Urinary bladder (tissue), 4 donors: ENCODE results near the gene SH2D1B. TPM values are rescaled to one million over a fixed set of nuclear protein-coding genes. Genes with fewer than 3 reads are reported as not detected.

Experiments
- DNase-seq: peaks from one replicate; pipeline ENCODE4 v3.0.0-alpha.2; 2015; ENCODE audit errors: extremely low spot score
- H3K27ac ChIP-seq: one replicate; pipeline ENCODE4 v1.5.1; 2013; ENCODE audit warnings: low read depth, mild to moderate bottlenecking, moderate library complexity
- H3K36me3 ChIP-seq: one replicate; pipeline ENCODE4 v1.6.1; 2013; ENCODE audit warnings: mild to moderate bottlenecking, moderate library complexity; ENCODE audit not compliant: insufficient read depth
- H3K4me1 ChIP-seq: one replicate; pipeline ENCODE4 v1.6.1; 2013; ENCODE audit warnings: mild to moderate bottlenecking, moderate library complexity; ENCODE audit not compliant: insufficient read depth
- H3K4me3 ChIP-seq: one replicate; pipeline ENCODE4 v1.5.1; 2013; ENCODE audit warnings: low read depth, low read length
- WGBS: extraction: QIAGEN DNeasy Blood & Tissue Kit; methylation state at CpG from one replicate; pipeline ENCODE4 v1.1.7; 2013; 5-methylcytosine and 5-hydroxymethylcytosine counted together
- polyA plus RNA-seq: library from polyadenylated mRNA; stranded (reverse); fragments of 200-250 nt; gene quantifications from one replicate; pipeline ENCODE4 v1.2.3, GENCODE V29; 2013
- total RNA-seq: library from RNA; depleted of rRNA; stranded (reverse); fragments of >200 nt; gene quantifications from one replicate; pipeline ENCODE4 v1.2.3, GENCODE V29; 2014
- donor health status: healthy with polysubstance abuse.
- donor health status: healthy.

Gene SH2D1B
- total and polyA plus RNA-seq, 2 donors = 0.08 to 0.37 TPM

- WGBS = 93% methylated on average over 6 of the region's 6 CpGs
- H3K27ac ChIP-seq = no peak overlapping the region
Observed at GRCh38 chr1:162383091-162383490, 28.8 kb downstream of the SH2D1B start.

DNA sequence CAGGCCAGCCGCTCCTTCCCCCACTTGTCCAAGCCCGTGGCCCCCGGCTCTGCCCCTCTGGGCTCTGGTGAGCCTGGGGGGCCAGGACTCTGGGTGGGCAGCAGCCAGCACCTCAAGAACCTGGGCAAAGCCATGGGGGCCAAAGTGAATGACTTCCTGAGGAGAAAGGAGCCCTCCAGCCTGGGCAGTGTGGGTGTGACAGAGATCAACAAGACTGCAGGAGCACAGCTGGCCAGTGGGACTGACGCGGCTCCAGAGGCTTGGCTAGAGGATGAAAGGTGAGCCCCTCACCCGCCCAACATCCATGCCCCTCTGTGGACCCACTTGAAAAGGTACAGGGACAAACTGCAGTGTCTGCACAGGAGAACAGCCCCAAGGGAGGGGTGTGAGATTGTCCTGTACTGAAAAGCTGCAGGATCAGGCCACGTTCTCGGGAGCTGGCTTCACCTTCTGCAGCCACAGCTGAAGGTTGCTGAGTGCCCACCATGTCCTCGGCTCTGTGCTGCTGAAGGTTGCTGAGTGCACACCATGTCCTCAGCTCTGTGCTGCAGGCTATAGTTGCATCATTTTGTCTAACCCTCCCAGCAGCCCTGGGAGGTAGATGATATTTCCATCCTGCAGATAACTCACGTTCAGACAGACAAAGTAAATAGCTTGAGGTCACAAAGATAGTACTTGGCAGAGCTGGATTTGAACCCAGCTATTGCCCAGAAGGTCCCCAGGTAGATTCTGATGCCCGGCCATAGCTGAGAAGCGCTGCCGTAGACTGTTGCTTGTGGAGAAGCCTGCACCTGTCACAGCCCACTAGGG is 29.8 kb downstream of the SH2D1B start:
- DNase-seq = no peak
- H3K4me3 ChIP-seq = no peak overlapping the region
- H3K36me3 ChIP-seq = no peaks in the 10 kb centered on the region
- H3K27ac ChIP-seq = peak overlapping the region; percentile 60
- WGBS = 91% methylated on average over 13 of the region's 13 CpGs
- H3K4me1 ChIP-seq = no peaks in the 10 kb centered on the region

More at GRCh38 chr1:162383091-162383490, 28.8 kb downstream of the SH2D1B start:
- H3K36me3 ChIP-seq = no peaks in the 10 kb centered on the region
- no peak for DNase-seq
- H3K4me1 ChIP-seq = no peaks in the 10 kb centered on the region
- H3K4me3 ChIP-seq = no peak overlapping the region

DNA sequence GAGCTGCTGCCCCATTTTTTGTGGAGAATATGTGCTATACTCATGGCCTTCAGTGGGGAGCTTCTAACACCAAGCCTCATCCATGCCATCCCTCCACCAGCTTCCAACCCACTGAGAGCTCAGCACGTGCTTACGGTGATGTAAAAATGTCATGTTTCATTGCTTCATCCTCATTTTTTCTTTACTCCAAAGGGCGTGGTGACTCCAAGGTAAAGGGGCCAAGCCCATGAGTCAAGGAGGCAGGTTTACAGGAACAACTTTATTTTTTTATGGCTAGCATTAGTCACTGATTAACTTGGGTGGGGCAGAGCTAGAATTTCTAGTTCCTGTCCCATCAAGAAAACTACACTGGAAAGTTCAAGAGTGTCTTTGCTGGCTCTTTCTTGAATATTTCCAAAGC is 30.6 kb downstream of the SH2D1B start, which contains the start of gene C1orf226:
Gene C1orf226, plus strand, starts transcription at position 346 of the 400 bp plus-strand sequence. CDS start 174 bp downstream, outside the sequence.
- peak within 1 kb of the TSS; percentile 60 for H3K27ac ChIP-seq
- no peak within 1 kb of the TSS for H3K4me3 ChIP-seq
- H3K4me1 ChIP-seq = no peaks in the 10 kb centered on the region
- no peaks in the 10 kb centered on the region for H3K36me3 ChIP-seq
- 77% methylated on average over 3 of the region's 3 CpGs for whole genome bisulfite sequencing
- peak; percentile 62 for DNase-seq

DNA sequence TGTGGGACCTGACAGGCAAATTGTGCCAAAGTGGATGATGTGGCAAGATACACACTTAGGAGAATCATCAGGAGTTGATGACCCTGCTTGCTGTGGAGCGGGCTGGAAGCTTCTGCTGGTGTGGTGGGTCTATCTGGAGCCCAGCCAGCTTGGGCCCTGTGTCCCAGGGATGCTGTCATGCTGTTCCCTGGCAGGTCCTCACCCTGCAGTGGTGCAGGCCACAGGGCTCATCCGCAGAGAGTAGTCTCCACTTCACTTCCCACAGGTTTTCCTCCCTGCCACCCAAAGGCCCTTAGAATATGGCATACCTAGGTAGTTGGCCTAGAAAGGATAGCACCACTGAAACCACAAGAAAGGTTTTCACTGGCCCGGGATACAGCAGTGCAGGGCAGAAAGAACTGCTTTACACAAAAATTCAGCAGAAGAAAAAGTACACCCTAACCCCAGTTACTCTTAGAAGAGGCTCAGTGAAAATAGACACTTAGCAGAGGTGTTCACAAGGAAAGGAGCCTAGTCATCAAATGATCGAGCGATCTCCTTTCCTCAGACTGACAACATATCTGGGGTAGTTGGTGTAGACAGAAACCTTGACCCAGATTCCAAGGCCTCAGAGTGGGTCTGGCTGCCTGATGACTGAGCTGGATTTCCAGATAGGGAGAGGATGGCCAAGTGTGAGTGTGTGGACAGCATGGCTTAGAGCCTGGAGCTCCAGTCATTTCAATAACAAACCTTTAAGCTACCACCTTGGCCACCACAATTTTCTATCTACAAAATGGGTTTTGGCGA is 31.7 kb downstream of the SH2D1B start:
- H3K27ac ChIP-seq = no peak overlapping the region
- no peaks in the 10 kb centered on the region for H3K36me3 ChIP-seq
- WGBS = 93% methylated on average over 6 of the region's 6 CpGs
- no peaks in the 10 kb centered on the region for H3K4me1 ChIP-seq
- no peak overlapping the region for H3K4me3 ChIP-seq
- DNase-seq = no peak

DNA sequence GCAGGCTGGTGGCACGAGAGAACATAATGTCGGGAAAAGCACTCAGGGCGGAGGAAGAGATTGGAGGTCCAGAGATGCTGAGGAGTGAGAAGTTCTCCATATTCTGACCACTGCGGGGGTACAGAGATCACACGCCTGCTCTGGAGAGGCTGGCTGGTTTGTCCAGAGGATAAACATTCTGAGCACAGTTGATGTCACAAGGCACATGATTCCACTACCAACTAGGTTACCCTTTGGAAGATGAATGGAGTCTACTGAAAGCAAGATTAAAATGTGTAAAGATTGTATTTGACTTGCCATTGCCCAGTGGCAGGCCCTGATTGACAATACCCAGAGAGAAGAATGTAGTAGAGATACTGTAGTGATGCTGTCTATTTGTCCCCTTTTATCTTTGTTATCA is 35.2 kb downstream of the SH2D1B start, which contains the start of gene SPATA46:
Gene SPATA46, minus strand, starts transcription at position 164 of the 400 bp plus-strand sequence. Its CDS starts 64 bp downstream, at position 100.
- Histone ChIP-seq H3K4me3 (no peak within 1 kb of the TSS), H3K27ac (no peak within 1 kb of the TSS), H3K36me3 (no peaks in the 10 kb centered on the region), H3K4me1 (no peaks in the 10 kb centered on the region)
- no peak for DNase-seq
- 93% methylated on average over 5 of the region's 5 CpGs for WGBS

GRCh38 chr1:162375463-162375862 is 36.5 kb downstream of the SH2D1B start:
- no peak overlapping the region for H3K4me3 ChIP-seq
- H3K36me3 ChIP-seq = no peaks in the 10 kb centered on the region
- 86% methylated on average over 8 of the region's 8 CpGs for WGBS
- no peak for DNase-seq
- H3K27ac ChIP-seq = no peak overlapping the region
- no peaks in the 10 kb centered on the region for H3K4me1 ChIP-seq

DNA sequence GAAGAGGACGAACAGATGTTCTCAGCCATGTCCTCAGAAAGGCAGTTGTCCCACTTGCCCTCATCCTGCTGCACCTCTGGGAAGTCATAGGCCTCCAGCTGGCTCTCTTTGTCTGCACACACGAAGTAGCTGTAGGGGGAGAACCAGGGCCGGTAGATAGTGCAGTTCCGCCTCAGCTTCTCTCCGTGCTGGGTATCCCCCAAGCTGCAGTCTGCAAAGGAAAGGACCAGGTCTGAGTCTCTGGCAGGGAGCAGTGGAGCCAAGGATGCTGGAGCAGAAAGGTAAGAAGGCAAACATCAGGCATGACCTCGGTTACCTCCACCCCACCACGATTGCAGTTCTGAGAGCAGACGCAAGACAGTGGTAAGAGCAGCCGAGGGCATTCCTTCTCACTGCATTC is 37.5 kb downstream of the SH2D1B start:
- DNase-seq = no peak

GRCh38 chr1:162373541-162374260 is 38.2 kb downstream of the SH2D1B start:
- no peak for DNase-seq

More for the DNA sequence above, 37.5 kb downstream of the SH2D1B start:
- Histone ChIP-seq H3K36me3 (no peaks in the 10 kb centered on the region), H3K4me1 (no peaks in the 10 kb centered on the region), H3K27ac (no peak overlapping the region), H3K4me3 (no peak overlapping the region)
- WGBS = 88% methylated on average over 9 of the region's 9 CpGs

DNA sequence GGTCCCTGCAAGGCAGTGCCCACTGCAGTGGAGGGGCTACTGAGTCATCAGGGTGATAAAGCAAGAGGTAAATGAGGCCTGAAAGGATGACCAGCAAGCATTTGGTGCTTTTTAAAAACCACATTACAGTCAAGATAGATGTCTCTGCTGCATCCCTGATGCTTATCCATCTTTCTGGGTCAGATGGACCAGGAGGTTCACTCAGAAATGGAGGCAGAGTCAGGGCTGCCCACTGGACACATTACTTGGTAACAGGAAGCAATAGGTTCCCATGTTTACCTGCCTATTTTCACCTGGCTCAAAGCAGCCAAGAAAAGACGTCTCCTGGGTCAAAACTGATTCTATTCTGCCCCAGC is 38.9 kb downstream of the SH2D1B start:
- no peak overlapping the region for H3K4me3 ChIP-seq
- H3K4me1 ChIP-seq = no peaks in the 10 kb centered on the region
- H3K27ac ChIP-seq = no peak overlapping the region
- WGBS = 81% methylated on average over 1 of the region's 1 CpG
- no peak for DNase-seq
- H3K36me3 ChIP-seq = no peaks in the 10 kb centered on the region

More at GRCh38 chr1:162373541-162374260, 38.2 kb downstream of the SH2D1B start:
- Histone ChIP-seq H3K4me3 (no peak overlapping the region), H3K27ac (no peak overlapping the region), H3K36me3 (no peaks in the 10 kb centered on the region), H3K4me1 (no peaks in the 10 kb centered on the region)
- whole genome bisulfite sequencing = 90% methylated on average over 8 of the region's 8 CpGs

- H3K27ac ChIP-seq = no peak overlapping the region
- no peak for DNase-seq
- H3K36me3 ChIP-seq = no peaks in the 10 kb centered on the region
- no peaks in the 10 kb centered on the region for H3K4me1 ChIP-seq
- no peak overlapping the region for H3K4me3 ChIP-seq
- 68% methylated on average over 13 of the region's 13 CpGs for WGBS
Observed at GRCh38 chr1:162372159-162373071, 39.5 kb downstream of the SH2D1B start.

GRCh38 chr1:162371611-162372010 is 40.3 kb downstream of the SH2D1B start:
- H3K4me3 ChIP-seq = no peak overlapping the region
- no peaks in the 10 kb centered on the region for H3K36me3 ChIP-seq
- H3K4me1 ChIP-seq = no peaks in the 10 kb centered on the region
- no peak for DNase-seq
- H3K27ac ChIP-seq = no peak overlapping the region
- WGBS = 92% methylated on average over 6 of the region's 6 CpGs

DNA sequence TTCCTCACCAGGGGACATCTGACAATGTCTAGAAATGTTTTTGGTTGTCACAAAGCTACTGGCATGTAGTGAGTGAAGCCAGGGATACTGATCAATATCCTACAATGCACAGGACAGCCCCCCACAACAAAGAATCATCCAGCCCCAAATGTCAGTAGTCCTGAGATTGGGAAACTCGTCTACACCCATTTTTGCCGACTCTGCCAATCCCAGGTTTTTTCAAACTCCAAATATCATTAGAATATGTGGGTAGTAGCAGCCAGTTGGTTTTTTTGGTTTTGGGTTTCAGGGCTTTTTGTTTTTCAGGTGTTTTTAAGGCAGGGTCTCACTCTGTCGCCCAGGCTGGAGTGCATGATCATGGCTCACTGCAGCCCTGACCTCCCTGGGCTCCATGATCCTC is 41.2 kb downstream of the SH2D1B start:
- no peak overlapping the region for H3K4me3 ChIP-seq
- H3K27ac ChIP-seq = no peak overlapping the region
- 99% methylated on average over 3 of the region's 3 CpGs for WGBS
- no peaks in the 10 kb centered on the region for H3K4me1 ChIP-seq
- H3K36me3 ChIP-seq = no peaks in the 10 kb centered on the region
- no peak for DNase-seq
